Stimulated activated naive CD8-positive, alpha-beta T cell treated with anti-CD3 and anti-CD28 coated beads, Interleukin-15, amount 100 ng/mL, for 72 hours (primary cell): ENCODE data around the gene RAPSN.
A peak's percentile ranks its signal among the peaks of the same experiment; 100 is the strongest.

Experiments
- ATAC-seq: fragments of 150-1000 bp; cut with Tn5 transposase; 2 replicates; pipeline ENCODE4 v1.10.0; 2021; ENCODE audit warnings: mild to moderate bottlenecking, moderate library complexity
- DNase-seq, 2 donors: peaks; one replicate each; pipeline ENCODE4 v3.0.0; 2021 to 2022
- H3K27ac Mint-ChIP-seq, 2 donors: one replicate each; pipeline ENCODE4 v1.8.0; 2022; ENCODE audit warnings: mild to moderate bottlenecking in 2 of 2, mixed read lengths in 2 of 2, moderate library complexity in 2 of 2
- H3K27me3 Mint-ChIP-seq: one replicate; pipeline ENCODE4 v1.8.0; 2022; ENCODE audit warnings: mixed read lengths
- H3K4me1 Mint-ChIP-seq: one replicate; pipeline ENCODE4 v1.8.0; 2022; ENCODE audit warnings: mild to moderate bottlenecking, mixed read lengths
- H3K4me3 Mint-ChIP-seq, 2 donors: one replicate each; pipeline ENCODE4 v1.8.0; 2022; ENCODE audit warnings: mild to moderate bottlenecking in 2 of 2, mixed read lengths in 2 of 2, moderate library complexity in 1 of 2
- H3K9me3 Mint-ChIP-seq, 2 donors: one replicate each; pipeline ENCODE4 v1.8.0; 2022; ENCODE audit warnings: mixed read lengths in 2 of 2

The RAPSN gene

DNA sequence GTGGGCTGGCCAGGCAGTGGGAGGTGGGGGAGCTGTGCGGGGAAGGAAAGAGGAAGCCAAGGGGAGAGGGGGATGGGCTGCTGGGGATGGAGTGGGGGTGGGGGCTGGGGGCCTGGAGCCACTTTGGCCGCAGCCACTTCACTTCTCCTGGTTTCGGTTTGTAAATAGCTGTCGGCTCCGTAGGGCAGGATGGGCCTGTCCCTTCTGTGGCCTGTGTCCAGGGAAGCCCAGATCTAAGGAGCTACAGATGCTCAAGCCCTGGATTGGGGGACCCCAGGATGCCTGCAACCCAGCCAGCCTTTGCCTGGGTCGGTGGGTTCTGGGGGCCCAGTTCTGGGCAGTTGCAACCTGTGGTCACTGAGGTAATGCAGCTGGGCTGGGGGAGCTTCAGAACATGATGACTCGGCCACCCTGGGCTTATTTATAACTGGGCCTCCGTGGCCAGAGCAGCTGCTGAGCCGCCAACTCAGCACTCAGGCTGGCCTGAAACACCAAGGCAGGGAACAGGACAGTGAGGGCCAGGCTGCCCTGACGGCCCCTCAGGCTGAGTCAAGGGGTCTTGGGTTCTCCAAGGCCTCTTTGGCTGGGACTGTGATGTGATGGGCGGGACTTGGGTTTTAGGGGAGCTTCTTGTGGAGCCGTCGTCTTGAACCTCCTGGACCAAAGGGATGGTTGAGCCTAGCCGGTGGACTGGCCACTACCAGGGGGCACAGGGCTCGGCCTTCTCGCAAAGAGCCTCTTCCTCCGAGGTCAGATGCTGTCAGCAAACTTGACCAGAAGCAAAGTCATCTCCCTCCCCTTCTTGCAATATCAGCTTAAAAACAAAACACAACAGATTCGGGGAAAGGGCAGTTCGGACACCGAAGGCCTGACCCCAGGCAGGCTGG is 55.5 kb downstream of the RAPSN start:
- H3K4me1 Mint-ChIP-seq, result peaks cover 70% of the 10 kb centered on the region
- DNase-seq (no peak), ATAC-seq (no peak)
- H3K9me3 Mint-ChIP-seq, result no peaks in the 10 kb centered on the region
- H3K27me3 Mint-ChIP-seq, result no peaks in the 10 kb centered on the region
- peak overlapping the region; percentile 21 to 53 for H3K4me3 Mint-ChIP-seq
- peak overlapping the region; percentile 97 to 98 for H3K27ac Mint-ChIP-seq

DNA sequence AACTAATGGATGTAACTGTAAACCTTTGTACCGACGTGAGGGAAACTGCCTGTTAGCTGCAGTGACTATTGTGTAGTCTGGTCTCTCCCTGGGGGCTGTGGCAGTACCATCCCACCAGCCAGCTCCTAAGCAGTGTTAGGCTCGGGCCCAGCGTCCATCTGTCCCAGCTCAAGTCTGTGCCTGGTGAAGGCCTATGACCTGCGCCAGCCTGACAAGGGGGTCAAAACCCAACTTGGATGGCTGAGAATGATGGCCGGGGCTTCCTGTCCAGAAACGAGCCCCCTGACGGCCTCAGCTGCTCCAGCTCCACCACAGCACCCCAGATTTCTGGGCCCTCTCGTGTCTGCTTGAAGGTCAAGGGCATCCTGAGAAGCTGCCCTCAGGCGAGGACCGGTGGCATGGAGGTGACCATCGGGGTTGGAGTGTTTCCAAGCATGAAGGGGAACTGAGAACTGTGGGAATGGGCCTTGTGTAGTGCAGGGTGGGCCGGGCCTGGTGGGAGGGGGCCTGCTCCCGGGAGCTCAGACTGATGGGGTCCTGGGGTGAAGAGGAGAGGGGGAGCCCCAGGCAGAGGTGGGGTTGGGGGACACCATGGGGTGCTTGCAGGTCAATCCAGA is 56.3 kb downstream of the RAPSN start:
- Mint-ChIP-seq H3K9me3 (no peaks in the 10 kb centered on the region), H3K27ac (peak overlapping the region in 1 of 2 donors; percentile 25), H3K4me1 (peaks cover 75% of the 10 kb centered on the region), H3K4me3 (no peak overlapping the region), H3K27me3 (no peaks in the 10 kb centered on the region)
- ATAC-seq, result no peak
- DNase-seq, result no peak

DNA sequence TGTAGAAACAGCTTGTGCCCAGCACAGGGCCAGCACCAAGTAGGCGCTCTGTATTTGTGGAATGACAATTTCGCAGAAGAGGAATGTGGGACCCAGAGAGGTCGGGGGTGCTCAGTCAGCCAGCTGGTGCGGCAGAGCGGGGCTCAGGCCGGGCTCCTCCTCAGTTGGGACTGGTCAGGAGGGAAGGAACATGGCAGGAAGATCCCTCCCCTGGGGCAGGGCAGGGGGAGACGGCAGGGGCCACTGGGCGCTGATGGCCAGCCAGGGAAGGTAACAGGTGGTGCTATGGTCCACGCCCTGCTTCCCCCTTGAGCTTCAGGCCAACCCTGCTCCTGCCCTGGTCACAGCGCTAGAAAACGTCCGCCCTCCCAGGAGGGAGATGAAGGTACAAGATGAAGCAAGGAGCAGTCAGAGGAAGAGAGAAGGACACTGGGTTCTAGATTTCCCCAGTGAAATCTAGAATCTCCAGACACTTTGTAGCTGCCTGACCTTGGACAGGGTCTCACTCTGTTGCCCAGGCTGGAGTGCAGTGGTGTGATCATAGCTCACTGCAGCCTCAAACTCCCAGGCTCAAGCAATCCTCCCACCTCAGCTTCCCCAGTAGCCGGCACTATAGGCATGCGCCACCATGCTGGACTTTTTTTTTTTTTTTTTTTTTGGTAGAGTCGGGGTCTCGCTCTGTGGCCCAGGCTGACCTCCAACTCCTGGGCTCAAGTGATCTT is 57.1 kb downstream of the RAPSN start:
- Mint-ChIP-seq H3K27ac (peak overlapping the region in 1 of 2 donors; percentile 19), H3K9me3 (no peaks in the 10 kb centered on the region), H3K4me1 (peaks cover 71% of the 10 kb centered on the region), H3K27me3 (no peaks in the 10 kb centered on the region), H3K4me3 (no peak overlapping the region)
- no peak for DNase-seq
- no peak for ATAC-seq

DNA sequence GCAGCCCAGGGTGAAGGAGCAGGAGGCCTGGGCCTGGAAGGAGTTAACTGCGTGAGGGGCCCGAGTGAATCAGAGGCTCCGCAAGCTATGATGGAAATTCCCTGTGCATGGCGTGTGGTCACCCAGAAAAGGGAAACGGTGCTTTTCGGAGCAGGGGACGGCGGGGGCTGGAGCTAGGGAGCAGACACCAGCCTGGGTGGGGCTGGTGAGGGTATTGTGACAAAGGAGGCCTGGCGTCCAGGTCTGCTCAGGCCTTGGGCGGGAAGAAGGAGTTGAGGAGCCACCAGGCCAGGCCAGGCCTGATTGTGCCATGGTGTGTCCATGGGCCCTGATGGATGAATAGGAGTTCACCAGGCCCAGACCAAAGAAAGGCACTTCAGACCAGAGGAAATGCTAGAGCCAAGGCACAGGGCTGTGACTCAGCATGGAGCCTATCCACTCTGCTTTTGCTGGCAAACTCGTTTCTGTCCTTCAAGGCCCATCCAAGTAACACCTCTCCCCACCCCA is 57.8 kb downstream of the RAPSN start:
- Mint-ChIP-seq H3K4me1 (peaks cover 71% of the 10 kb centered on the region), H3K27ac (peak overlapping the region in 1 of 2 donors; percentile 55)
- ATAC-seq, result no peak

DNA sequence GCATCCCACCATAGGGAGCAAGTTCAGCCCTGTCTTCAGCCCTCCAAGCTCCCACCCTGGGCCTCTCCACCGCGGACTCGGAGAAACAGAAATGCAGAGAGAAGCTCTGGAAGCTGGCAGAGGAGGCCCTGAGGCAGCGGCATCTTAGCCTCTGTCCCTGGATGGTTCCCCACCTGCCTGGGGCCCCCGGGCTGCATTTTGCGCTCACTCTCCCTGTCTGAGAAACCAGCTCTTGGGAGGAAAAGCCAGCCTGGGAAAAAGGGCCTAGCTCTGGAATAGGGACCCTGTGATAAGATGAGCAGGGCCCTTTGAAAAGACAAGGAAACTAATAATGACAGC is 58.5 kb downstream of the RAPSN start:
- no peaks in the 10 kb centered on the region for H3K9me3 Mint-ChIP-seq
- peaks cover 63% of the 10 kb centered on the region for H3K4me1 Mint-ChIP-seq
- DNase-seq (no peak), ATAC-seq (no peak)
- no peak overlapping the region for H3K4me3 Mint-ChIP-seq
- peak overlapping the region in 1 of 2 donors; percentile 55 for H3K27ac Mint-ChIP-seq
- no peaks in the 10 kb centered on the region for H3K27me3 Mint-ChIP-seq

More for the DNA sequence above, 57.8 kb downstream of the RAPSN start:
- no peaks in the 10 kb centered on the region for H3K9me3 Mint-ChIP-seq
- no peak overlapping the region for H3K4me3 Mint-ChIP-seq
- no peaks in the 10 kb centered on the region for H3K27me3 Mint-ChIP-seq
- DNase-seq, result no peak

DNA sequence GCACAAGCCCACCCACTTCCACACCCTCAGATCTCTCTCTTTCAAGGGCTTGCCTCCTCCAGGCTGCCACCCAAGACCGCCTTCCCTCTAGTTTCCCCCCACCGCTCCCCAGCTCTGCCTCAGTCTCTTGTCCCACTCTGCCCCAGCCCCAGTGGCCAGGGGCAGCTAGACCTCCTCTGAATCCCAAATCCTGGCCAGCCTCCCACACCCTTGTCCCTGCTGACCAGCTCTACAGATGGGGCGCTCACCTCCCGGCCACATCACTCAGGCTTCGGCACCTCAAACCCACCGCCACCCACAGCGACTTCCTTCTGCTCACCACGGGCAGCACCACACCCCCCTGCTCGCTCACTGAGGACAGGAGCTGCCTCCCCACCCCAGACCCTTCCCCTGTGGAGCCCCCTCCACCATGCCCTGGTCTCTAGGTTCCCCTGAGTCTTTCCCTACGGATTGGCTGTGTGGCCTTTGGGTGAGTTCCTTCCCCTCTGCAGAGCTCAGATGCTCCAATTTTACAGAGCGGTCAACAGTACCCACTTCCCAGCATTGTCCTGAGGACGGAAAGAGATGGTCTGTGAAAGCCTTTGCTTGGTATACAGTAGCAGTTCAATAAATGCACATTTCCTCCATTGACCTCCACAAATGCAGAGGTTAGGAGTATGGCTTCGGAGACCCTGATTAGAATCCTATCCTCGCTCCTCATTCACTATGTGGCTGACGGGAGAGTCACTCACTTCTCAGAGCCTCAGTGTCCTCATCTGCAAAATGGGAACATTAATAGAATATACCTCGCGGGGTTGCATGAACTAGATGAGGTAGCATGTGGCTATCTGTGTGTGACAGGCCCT is 59.1 kb downstream of the RAPSN start:
- H3K27me3 Mint-ChIP-seq, result no peaks in the 10 kb centered on the region
- peak overlapping the region in 1 of 2 donors; percentile 43 for H3K4me3 Mint-ChIP-seq
- H3K9me3 Mint-ChIP-seq, result no peaks in the 10 kb centered on the region
- H3K27ac Mint-ChIP-seq, result peak overlapping the region in 1 of 2 donors; percentile 83
- no peak for DNase-seq
- peaks cover 57% of the 10 kb centered on the region for H3K4me1 Mint-ChIP-seq
- peak; percentile 19 for ATAC-seq

DNA sequence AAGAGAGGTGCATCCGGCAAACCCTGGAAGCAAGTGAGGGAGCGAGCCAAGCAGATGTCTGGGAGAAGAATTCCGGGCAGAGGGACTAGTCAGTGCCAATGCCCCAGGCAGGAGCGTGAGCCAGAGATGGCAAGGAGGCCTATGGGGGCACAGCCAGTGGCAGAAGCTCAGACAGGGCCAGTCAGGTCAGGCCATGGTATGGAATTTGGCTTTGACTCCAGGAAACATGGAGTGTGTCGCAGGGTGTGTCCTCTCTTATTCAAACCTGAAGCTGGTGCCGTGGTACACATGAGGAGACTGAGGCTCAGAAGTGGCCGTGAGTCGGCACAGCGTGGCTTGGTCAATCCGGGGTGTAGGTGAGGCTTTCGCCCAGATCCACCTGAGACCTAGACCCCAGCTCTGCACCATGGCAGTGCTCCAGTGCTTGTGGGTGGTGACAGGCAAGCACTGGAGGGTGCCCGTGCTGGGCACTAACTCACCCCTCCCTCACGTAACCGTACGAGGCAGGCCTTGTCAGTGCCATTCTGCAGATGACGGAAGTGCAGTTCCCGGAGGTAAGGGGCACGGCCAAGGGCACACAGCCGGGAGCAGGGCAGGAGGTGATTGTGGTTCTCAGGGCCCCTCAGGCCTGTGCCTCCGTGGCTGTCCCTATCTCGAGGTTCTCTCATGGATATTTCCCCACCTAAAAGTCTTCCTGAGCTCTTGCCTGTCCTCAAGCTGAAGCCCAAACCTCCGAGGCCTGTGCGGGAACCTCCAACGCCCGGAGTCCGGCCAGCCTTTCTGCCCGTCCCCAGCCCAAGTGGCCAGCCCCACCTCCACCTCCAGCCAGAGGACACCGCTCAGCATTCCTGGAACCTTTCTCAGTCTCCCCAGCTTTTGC is 60.0 kb downstream of the RAPSN start:
- H3K27me3 Mint-ChIP-seq, result no peaks in the 10 kb centered on the region
- ATAC-seq (no peak), DNase-seq (no peak)
- peaks cover 49% of the 10 kb centered on the region for H3K4me1 Mint-ChIP-seq
- no peaks in the 10 kb centered on the region for H3K9me3 Mint-ChIP-seq
- no peak overlapping the region for H3K4me3 Mint-ChIP-seq
- no peak overlapping the region for H3K27ac Mint-ChIP-seq

DNA sequence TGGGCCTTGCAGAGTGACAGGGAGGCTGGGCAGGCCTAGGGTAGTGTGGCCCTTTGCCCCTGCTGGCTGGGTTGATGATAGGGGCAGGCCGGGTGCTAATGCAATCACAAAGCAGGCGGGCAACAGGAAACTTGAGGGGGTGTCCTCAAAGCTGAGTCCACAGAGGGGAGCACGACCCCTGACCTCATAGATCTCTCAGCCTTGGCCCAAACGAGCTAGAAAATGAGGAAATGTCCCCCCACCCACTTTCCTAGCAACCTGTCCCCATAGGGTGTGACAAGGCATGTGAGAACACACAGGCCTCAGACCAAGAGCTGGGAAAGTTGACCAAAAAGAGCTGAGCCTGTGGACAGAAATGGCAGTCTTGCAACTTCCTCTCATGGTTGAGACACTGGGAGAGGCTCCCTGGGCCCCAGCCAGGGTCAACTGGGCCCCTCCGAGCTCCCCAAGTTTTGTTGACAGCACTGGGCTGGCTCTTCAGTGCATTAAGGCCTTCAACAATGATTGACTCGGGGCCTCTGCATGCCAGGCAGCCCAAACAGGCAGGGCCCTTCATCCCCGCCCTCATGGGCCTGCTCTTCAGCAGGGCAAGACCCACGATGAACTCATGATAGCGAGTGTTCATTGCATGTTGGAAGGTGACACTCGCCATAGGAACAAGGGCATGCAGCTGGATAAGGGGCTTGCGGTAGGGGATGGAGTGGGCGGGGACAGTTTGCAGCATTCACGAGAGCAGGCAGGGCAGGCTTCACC is 60.8 kb downstream of the RAPSN start:
- no peaks in the 10 kb centered on the region for H3K27me3 Mint-ChIP-seq
- H3K27ac Mint-ChIP-seq, result no peak overlapping the region
- H3K4me3 Mint-ChIP-seq, result no peak overlapping the region
- no peaks in the 10 kb centered on the region for H3K9me3 Mint-ChIP-seq
- H3K4me1 Mint-ChIP-seq, result peaks cover 42% of the 10 kb centered on the region
- no peak for ATAC-seq
- DNase-seq, result no peak
